PFSK-1 (cell line): Measurements from ENCODE around the gene DNAJC18.

Experiments
- SIN3A ChIP-seq: IDR thresholded peaks from 2 replicates; pipeline ENCODE4 v1.6.1; 2012; ENCODE audit warnings: mild to moderate bottlenecking, low read length, moderate library complexity, borderline replicate concordance; ENCODE audit not compliant: insufficient read depth
- TAF1 ChIP-seq: IDR thresholded peaks from 2 replicates; pipeline ENCODE4 v1.6.1; 2012; ENCODE audit warnings: low read length, control low read depth, borderline replicate concordance; ENCODE audit not compliant: insufficient read depth

GRCh38 chr5:139388198-139388821, 51.0 kb downstream of the DNAJC18 start:
- TF ChIP-seq SIN3A (no peak), TAF1 (no peak)
